ENCODE data around the gene MARVELD3.
"Not testable (repeated sequence)": the region's sequence is repeated elsewhere in the genome, so short reads cannot be mapped to it uniquely, and the experiment has no call there.

The MARVELD3 gene, protein sequence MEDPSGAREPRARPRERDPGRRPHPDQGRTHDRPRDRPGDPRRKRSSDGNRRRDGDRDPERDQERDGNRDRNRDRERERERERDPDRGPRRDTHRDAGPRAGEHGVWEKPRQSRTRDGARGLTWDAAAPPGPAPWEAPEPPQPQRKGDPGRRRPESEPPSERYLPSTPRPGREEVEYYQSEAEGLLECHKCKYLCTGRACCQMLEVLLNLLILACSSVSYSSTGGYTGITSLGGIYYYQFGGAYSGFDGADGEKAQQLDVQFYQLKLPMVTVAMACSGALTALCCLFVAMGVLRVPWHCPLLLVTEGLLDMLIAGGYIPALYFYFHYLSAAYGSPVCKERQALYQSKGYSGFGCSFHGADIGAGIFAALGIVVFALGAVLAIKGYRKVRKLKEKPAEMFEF

DNA sequence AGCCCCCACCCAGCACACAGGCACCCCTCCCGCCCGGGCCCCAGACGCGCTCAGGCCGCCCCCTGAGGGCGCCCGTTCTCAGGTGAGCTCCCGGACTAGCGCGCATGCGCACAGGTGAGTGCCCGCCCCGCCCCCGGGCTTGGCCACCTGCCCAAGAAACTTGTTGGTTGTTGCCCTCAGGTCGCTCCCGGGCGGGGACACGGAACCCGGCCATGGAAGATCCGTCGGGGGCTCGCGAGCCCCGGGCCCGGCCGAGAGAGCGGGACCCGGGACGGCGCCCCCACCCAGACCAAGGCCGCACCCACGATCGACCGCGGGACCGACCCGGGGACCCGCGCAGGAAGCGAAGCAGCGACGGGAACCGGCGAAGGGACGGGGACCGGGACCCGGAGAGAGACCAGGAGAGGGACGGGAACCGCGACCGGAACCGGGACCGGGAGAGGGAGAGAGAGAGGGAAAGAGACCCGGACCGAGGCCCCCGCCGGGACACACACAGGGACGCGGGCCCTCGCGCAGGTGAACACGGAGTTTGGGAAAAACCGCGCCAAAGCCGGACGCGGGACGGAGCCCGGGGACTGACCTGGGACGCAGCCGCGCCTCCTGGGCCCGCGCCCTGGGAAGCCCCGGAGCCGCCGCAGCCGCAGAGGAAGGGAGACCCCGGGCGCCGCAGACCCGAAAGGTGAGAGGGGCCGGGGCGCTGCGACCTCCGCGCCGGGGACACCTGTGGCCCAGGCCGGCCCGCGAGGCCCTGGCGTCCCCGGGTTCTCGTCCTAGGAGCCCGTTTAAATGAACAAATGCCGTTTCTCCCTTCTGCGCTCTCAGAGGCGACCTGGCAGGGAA is at the start of gene MARVELD3:
Gene MARVELD3, plus strand, starts transcription at position 167 of the 840 bp plus-strand sequence. Its CDS starts 46 bp downstream, at position 213.
- no peak for DNase-seq

DNA sequence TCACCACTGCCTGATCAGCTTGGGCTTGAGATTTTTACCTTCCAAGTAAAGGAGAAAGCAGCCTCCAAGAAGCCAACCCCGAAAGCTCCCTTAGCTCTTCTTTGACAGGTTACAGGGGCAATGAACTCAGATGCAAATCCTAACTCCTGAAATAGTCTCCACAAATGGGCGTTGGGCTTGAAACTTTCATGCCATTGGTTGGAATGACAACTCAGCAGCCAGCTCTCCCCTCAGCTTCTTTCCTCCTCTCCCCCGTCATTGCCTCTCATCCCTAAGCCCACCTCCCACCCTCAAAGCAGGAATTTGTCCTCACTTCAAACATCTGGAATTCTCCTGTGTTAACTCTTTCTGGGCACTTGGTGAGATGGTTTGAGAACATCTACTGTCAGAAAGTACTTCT is 49.0 kb upstream of the MARVELD3 start, which contains the start of gene TAT:
Gene TAT, minus strand, starts transcription at position 122 of the 400 bp plus-strand sequence. CDS start 677 bp downstream, outside the sequence.
- DNase-seq, result no peak

DNA sequence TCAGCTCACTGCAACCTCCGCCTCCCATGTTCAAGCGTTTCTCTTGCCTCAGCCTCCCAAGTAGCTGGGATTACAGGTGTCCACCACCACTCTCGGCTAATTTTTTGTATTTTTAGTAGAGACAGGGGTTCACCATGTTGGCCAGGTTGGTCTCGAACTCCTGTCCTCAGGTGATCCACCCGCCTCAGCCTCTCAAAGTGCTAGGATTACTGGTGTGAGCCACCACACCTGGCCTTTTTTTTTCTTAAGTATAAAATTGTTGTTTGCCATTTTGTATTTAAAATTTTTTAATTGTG is 43.5 kb upstream of the MARVELD3 start:
- DNase-seq, result not testable (repeated sequence)

DNA sequence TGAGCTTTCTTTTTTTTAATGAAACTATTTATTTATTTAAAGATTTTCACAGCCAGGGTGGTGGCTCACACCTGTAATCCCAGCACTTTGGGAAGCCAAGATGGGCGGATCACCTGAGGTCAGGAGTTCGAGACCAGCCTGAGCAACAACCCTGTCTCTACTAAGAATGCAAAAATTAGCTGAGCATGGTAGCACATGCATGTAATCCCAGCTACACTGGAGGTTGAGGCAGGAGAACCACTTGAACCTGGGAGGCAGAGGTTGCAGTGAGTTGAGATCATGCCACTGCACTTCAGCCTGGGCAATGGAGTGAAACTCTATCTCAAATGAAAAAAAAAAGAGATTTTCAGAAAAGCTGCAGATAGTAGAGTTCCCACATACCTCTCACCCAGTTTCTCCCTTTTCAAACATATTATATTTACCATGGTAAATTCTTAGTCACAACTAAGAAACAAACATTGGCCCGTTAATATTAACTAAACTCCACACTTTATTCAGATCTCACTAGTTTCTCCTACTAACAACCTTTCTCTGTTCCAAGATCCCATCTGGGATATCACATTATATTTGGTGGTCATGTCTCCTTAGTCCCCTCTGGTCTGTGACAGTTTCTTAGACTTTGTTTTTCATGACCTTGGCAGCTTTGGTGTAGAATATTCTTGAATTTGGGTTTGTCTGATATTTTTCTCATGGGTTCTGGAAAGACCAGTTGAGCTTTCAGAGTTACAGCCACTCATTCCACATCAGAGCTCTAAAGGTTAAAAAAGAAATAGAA is 41.3 kb upstream of the MARVELD3 start:
- no peak for DNase-seq

DNA sequence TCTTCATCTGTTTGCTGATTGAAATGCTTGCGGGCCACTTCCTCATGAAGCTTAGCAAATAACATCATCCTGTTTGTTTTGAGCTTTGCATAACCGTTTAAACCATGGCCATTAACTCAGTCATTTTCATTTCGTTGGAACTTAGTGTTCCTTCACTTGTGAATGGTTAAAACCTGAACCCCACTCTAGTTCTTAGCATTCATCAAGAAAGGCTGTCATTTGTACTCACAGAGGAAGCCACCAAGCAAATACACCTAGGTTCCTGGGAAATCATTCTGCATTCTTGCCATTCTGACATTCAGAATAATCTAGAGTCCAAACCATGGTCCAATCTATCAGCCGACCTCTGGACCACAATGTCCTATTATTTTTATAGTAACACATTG is 40.7 kb upstream of the MARVELD3 start:
- DNase-seq, result no peak

DNA sequence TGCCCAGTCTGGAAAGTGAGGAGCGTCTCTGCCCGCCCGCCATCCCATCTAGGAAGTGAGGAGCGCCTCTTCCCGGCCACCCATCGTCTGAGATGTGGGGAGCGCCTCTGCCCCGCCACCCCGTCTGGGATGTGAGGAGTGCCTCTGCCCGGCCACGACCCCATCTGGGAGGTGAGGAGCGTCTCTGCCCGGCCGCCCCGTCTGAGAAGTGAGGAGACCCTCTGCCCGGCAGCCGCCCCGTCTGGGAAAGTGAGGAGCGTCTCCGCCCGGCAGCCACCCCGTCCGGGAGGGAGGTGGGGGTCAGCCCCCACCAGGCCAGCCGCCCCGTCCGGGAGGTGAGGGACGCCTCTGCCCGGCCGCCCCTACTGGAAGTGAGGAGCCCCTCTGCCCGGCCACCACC is 36.6 kb upstream of the MARVELD3 start:
- not testable (repeated sequence) for DNase-seq

DNA sequence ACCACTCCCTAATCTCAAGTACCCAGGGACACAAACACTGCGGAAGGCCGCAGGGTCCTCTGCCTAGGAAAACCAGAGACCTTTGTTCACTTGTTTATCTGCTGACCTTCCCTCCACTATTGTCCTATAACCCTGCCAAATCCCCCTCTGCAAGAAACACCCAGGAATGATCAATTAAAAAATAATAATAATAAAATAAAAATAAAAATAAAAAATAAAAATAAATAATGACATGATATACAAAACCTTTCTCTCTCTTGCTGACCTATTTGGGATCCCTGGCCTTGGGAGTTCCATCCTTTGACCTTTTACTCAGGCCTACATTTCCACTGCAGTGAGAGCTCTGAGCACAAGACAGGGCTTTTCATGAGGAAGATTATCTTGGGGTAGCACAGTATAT is 35.9 kb upstream of the MARVELD3 start:
- DNase-seq, result not testable (repeated sequence)

DNA sequence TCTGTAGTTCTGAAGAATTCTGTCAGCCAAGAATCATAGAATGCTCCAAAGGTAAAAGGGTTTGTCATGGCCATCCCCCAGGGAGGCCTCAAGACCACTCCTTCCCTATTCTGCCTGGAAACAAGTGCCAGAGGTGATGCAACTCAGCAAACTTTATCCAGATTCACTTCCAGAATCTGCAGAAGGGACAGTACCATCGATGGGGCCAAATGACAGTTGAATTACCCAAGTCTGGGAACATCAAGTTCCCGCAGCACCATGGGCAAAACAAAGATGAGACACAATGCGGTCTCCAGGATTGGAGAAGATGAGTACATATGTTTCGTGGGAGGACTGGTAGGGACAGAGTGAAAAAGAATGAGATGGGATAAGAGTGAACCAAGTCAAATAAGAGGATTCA is 35.4 kb upstream of the MARVELD3 start:
- no peak for DNase-seq

DNA sequence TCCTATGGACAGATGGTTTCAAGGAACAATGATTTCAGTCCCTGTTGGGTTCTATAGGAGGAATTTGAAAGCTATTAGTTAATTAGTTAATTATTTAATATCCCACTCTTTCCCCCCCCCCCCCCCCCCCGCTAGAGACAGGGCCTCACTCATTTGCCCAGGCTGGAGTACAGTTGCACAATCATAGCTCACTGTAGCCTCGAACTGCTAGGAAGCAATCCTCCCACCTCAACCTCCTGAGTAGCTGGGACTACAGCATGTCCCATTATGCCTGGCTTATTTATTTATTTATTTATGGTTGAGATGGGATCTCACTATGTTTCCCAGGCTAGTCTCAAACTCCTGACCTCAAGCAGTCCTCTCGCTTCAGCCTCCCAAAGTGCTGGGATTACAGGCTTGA is 34.1 kb upstream of the MARVELD3 start:
- no peak for DNase-seq

DNA sequence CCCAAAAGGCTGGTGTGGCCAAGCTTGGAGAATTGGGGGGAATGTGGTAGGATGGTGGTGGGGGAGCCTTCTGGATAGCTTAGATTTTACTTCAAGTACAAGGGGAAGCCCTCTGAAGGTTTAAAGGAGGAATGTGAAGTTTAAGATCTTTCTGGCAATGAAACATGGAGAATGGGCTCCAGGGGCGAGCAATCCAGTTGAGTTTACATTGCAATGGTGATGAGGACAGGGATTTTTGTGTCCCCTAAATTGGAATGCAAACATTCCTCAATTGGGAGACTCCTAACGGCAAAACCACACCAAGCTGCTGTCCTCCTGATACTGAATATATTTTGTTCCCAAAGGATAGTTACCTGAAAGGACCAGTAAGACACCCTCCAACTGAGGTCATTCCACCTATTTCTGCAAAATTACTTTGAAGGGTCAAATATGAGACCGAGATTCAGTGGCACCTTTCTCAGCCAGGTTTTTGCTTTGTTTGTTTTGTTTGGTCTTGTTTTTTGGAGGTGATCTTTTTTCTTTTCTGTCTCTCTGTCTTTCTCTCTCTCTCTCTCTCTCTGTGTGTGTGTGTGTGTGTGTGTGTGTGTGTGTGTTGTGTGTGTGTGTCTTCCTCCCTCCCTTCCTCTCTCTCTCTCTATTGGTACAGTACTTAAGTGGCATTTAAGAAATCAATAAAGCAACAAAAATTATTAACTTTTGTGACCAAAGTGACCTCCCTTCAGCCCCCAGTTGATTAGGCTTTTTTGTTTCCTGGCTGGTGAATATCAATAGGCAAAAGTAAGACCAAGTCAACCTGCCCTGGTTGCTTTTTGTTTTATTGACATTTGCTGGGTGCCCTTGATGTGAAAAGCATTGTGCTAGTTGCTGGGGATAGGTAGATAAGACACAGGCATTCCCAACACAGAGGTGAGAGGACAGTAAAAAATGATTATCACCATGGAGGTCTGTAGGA is 32.7 kb upstream of the MARVELD3 start:
- no peak for DNase-seq

DNA sequence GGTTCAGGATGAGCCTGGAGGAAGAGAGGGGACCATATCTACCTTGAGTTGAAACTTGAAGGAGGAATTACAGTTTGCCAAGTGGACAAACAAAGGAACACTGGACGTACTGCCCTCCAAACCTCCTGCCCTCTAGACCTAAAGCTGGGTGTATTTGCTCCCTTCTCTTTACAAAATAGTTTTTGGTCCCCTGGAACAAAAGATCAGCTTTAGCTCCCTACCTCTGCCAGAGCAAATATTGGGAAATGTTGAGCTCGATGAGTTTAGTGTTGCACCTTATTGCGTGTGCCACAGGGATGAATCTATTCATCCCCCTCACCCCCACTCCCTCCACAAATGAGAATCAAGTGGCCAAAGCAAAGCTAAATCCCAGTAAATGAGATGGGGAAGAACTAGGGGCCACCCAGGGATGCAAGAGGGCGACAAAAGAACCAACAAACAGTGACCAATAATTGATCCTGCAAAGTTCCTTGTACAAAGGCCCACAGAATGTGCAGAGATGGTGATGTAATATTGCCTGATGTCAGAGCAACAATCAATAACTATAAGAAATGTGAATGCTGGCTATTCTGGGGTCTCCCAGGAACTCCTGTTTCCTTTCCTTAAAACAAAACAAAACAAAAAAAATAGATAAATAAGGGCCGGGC is 31.9 kb upstream of the MARVELD3 start:
- no peak for DNase-seq

DNA sequence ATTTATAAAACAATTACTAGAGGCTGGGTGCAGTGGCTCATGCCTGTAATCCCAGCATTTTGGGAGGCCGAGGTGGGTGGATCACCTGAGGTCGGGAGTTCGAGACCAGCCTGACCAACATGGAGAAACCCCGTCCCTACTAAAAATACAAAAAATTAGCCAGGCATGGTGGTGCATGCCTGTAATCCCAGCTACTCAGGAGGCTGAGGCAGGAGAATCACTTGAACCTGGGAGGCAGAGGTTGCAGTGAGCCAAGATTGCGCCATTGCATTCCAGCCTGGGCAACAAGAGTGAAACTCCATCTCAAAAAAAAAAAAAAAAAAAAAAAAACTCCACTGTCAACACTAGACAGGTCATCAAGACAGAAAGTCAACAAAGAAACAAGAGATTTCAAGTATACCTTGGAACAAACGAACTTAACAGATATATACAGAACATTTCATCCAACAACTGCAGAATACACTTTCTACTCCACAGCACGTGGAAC is 30.6 kb upstream of the MARVELD3 start:
- not testable (repeated sequence) for DNase-seq

DNA sequence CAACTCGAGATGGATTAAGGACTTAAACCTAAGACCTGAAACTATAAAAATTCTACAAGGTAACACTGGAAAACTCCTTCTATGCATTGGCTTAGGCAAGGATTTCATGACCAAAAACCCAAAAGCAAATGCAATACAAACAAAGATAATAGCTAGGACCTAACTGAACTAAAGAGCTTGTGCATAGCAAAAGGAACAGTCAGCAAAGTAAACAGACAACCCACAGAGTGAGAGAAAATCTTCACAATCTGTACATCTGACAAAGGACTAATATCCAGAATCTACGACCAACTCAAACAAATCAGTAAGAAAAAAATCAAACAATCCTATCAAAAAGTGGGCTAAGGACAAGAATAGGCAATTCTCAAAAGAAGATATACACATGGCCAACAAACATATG is 27.6 kb upstream of the MARVELD3 start:
- not testable (repeated sequence) for DNase-seq

DNA sequence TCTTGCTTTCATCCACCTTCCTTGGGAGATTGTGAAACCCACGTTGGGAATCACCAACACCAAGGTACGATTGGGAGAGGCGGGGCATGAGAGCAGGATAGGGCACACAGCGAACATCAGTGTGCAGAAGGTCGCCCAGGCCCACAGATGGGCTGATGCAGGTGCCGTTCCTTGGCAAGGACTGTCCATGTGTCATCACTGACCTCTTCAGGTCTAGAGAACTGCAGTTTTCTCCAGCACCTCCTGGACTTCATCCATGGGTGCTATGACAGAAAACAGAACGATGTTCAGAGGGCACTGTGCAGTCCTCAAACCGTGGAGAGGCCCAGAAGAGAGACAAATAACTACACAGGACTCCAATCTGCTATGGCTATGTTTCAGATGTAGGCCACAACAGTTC is 25.2 kb upstream of the MARVELD3 start:
- no peak for DNase-seq

DNA sequence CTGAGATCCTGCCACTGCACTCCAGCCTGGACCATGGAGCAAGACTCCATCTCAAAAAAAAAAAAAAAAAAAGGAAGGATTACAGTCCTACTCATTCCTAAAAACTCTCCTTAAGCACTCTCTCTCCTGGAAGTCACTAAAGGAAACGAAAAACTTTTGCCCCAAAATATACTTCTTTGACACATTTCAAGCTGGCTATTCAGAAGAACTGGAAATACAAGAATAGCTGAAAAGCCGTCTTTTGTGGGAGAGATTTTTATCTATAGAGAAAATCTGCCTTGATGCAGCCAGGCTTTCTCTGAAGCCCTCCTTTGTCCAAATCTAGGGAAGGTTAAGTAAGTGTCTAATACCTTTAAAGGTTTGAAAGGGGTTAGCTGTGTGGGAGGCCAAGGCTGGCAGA is 16.9 kb upstream of the MARVELD3 start:
- DNase-seq, result no peak

DNA sequence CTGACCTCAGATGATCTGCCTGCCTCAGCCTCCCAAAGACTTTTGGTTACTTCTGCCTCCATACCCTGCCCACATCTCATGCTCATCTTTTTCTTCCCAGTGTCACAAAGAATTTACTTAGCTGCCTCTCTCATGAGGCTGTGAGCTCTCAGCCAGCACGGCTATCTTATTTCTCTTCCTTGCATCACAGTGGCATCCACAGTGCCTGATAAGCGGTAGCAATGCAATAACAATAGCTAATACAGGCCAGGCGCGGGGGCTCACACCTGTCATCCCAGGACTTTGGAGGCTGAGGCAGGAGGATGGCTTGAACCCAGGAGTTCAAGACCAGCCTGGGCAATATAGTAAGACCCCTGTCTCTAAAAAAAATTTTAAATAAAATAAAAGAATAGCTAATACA is 15.5 kb upstream of the MARVELD3 start:
- no peak for DNase-seq

DNA sequence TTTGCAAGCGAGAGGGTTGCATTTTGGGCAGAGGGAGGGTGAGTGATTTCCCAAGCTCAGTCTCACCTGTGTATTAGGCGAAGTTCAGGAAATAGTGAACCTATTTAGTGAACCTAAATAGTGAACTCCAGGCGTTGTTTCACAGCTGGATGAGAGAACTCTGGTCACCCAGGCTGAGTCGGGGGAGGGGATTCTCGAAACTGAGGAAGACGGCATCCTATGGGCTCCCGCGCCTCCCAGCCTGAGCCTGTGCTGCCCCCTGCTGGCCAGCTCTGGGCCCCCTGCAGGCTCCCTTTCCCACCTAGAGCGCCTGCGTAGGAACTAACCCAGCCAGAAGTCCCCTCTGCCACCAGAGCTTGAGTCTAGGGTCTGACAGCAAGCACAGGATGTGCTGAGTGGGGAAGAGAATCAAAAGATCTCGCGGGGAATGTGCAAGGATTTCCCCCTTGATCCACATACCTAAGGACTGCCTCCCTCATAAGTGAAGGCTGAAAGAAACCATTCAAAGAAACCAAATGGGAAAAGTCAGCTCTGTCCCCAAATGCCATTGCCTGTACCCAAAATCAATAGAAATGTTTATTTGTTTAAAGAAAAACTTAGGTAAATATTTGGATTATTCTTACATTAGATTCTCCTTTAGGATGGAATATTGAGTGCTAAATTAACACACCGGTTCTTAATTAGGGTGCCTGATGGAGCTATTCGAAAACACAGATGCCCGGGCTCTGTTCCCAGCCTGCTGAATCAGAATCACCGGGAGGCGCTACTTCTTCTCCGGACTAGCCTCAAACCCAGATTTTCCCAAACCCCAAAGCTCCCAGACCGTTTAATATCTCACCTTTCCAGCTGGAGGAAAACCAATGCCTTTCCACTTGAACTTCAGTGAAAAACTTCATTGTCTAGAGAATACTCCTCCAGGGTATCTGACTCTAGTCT is 14.8 kb upstream of the MARVELD3 start:
- DNase-seq, result peak; percentile 20 to 23

DNA sequence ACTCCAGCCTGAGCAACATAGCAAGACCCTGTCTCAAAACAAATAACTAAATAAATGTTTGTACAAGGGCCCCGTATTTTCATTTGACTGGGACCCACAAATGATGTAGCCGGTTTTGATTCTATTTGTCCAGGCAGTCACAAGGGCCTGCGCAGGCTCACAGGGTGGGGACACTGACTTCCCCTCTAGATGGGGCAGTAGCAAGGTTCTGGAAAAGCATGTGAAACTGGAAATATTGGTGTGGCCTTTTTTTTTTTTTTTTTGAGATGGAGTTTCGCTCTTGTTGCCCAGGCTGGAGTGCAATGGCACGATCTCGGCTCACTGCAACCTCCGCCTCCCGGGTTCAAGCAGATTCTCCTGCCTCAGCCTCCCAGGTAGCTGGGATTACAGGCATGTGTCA is 11.0 kb upstream of the MARVELD3 start:
- DNase-seq, result not testable (repeated sequence)

DNA sequence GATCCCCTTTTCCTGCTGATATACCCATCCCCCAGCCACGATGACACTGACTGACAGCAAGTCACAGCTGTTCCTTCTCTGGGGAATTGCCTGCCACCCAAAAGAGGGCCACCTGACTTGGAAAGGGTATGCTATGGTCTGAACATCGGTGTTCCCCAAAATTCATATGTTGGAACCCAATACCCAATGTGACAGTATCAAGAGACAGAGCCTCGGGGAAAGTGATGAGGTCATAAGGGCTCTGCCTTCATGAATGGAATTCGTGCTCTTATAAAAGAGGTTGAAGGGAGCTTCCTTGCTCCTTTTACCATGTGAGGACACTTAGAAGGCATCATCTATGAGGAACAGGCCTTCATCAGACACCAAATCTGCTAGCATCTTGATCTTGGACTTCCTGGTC is 7.6 kb upstream of the MARVELD3 start:
- no peak for DNase-seq

DNA sequence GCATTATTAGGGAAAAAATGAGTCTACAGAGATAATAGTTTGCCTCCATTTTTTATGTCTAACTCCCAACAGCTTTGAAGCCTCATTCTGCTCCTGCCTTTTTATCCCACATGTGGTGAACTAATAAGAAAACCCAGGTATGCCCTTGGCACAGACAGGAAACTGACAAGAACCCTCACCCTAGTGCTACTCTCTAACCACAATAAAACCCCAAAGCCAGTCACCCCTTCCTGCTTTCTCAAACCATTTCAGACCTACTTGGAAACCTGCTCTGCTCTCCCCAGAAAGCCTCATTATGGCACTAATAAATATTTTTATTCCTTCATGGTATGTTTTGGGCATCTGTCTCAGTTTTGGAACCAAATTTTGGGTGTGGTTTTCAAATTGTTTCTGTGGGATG is 3.9 kb upstream of the MARVELD3 start:
- no peak for DNase-seq

Measured in AML-193 (cell line).